K562 (cell line): Measurements from ENCODE around the gene PI4KA. TPM values are rescaled to one million over a fixed set of nuclear protein-coding genes. Genes with fewer than 3 reads are reported as not detected.

Experiments
- ATF3 ChIP-seq, 2 experiments: fragments of 450-650 bp in 1 of 2; sonication (generic) in 1 of 2; formaldehyde crosslinking in 1 of 2; IDR thresholded peaks in 1 of 2; conservative IDR thresholded peaks in 1 of 2; 2 replicates each; pipeline versions ENCODE4 v1.6.1 to v1.8.1; 2016 to 2023; ENCODE audit warnings: mild to moderate bottlenecking in 2 of 2, moderate library complexity in 2 of 2, inconsistent platforms in 1 of 2, missing genetic modification reagents in 1 of 2
- ATF7 ChIP-seq: fragments of 450-650 bp; IDR thresholded peaks from 2 replicates; pipeline ENCODE4 v1.7.1; 2014; ENCODE audit warnings: mild to moderate bottlenecking, moderate library complexity
- CEBPG ChIP-seq, 3 experiments: fragments of 200-800 bp in 1 of 3; sonication (Bioruptor generic) in 1 of 3; sonication (generic) in 1 of 3; formaldehyde crosslinking in 1 of 3; IDR thresholded peaks in 2 of 3; conservative IDR thresholded peaks in 1 of 3; 2 replicates each; pipeline versions ENCODE4 v1.6.1 to v1.8.0; 2016 to 2022; ENCODE audit warnings: missing compliant biosample characterization in 2 of 3, missing genetic modification characterization in 2 of 3, mild to moderate bottlenecking in 1 of 3, missing genetic modification reagents in 1 of 3
- CTBP1 ChIP-seq: fragments of 450-650 bp; IDR thresholded peaks from 2 replicates; pipeline ENCODE4 v1.6.1; 2016; ENCODE audit warnings: borderline replicate concordance
- CTCFL ChIP-seq: IDR thresholded peaks from 2 replicates; pipeline ENCODE4 v1.6.1; 2011; ENCODE audit warnings: borderline replicate concordance, low read depth, mild to moderate bottlenecking, moderate library complexity, low read length; ENCODE audit not compliant: insufficient read depth, poor library complexity, severe bottlenecking
- FOXK2 ChIP-seq, 2 experiments: fragments of 450-650 bp; IDR thresholded peaks in 1 of 2; conservative IDR thresholded peaks in 1 of 2; 2 replicates each; pipeline ENCODE4 v1.6.1; 2016; ENCODE audit warnings: low read depth in 2 of 2, mild to moderate bottlenecking in 1 of 2
- GABPA ChIP-seq: fragments of 200-800 bp; sonication (Bioruptor generic); conservative IDR thresholded peaks from 2 replicates; pipeline ENCODE4 v1.6.1; 2016; ENCODE audit warnings: low read depth, missing genetic modification characterization, missing compliant biosample characterization
- HMGN3 ChIP-seq: IDR thresholded peaks from 2 replicates; pipeline ENCODE4 v1.6.1; 2011; ENCODE audit warnings: borderline replicate concordance, low read depth, mild to moderate bottlenecking, mixed read lengths, low read length; ENCODE audit not compliant: insufficient read length; ENCODE audit errors: extremely low read depth
- JUN ChIP-seq, 2 experiments: sonication (generic) in 1 of 2; formaldehyde crosslinking in 1 of 2; IDR thresholded peaks; 2 replicates each; pipeline versions ENCODE4 v1.6.1 to v1.8.0; 2012 to 2022; ENCODE audit warnings: borderline replicate concordance in 2 of 2, mild to moderate bottlenecking in 2 of 2, improper control_type of control experiment in 1 of 2, low read depth in 1 of 2, low read length in 1 of 2, missing genetic modification reagents in 1 of 2
- MAFF ChIP-seq: IDR thresholded peaks from 2 replicates; pipeline ENCODE4 v1.6.1; 2012; ENCODE audit warnings: low read length, improper control_type of control experiment
- MED1 ChIP-seq: sonication (generic); formaldehyde crosslinking; IDR thresholded peaks from 2 replicates; pipeline ENCODE4 v1.8.1; 2023; ENCODE audit warnings: missing genetic modification reagents, borderline replicate concordance
- MEIS2 ChIP-seq: fragments of 450-650 bp; IDR thresholded peaks from 2 replicates; pipeline ENCODE4 v1.6.1; 2014; ENCODE audit warnings: mild to moderate bottlenecking; ENCODE audit not compliant: partially characterized antibody
- NFIC ChIP-seq: fragments of 450-650 bp; IDR thresholded peaks from 2 replicates; pipeline ENCODE4 v1.6.1; 2017; ENCODE audit warnings: mild to moderate bottlenecking, inconsistent platforms
- NUFIP1 ChIP-seq: fragments of 450-650 bp; IDR thresholded peaks from 2 replicates; pipeline ENCODE4 v1.6.1; 2018; ENCODE audit not compliant: partially characterized antibody
- POLR2B ChIP-seq: fragments of 450-650 bp; IDR thresholded peaks from 2 replicates; pipeline ENCODE4 v1.6.1; 2018; ENCODE audit warnings: low read depth; ENCODE audit not compliant: partially characterized antibody
- SETDB1 ChIP-seq: IDR thresholded peaks from one replicate; pipeline ENCODE4 v1.6.1; 2012; ENCODE audit warnings: low read length, control low read depth, inconsistent platforms
- polyA plus RNA-seq, 8 experiments: library from polyadenylated mRNA; depleted of rRNA in 4 of 8; stranded (reverse) in 5 of 8; unstranded in 3 of 8; fragments of >200 nt; fragmentation: Nextera tagmentation in 2 of 8; fragmentation: Illumina TruSeq in 1 of 8; extraction: Ambion mirVana in 2 of 8; extraction: Trizol in 1 of 8; gene quantifications; 2 replicates each; pipeline versions ENCODE4 v1.2.1 to v1.2.3, GENCODE V29; 2011 to 2014; ENCODE audit warnings: inconsistent platforms in 1 of 8, missing spikeins in 1 of 8
- total RNA-seq, 7 experiments: library from RNA; depleted of rRNA in 6 of 7; stranded (reverse); fragments of >200 nt in 6 of 7; fragmentation: Illumina TruSeq in 2 of 7; extraction: Trizol in 2 of 7; gene quantifications; 2 replicates each; pipeline versions ENCODE4 v1.2.1 to v1.2.3, GENCODE V29; 2011 to 2021; ENCODE audit warnings: low replicate concordance in 1 of 7

Gene PI4KA
- total and polyA plus RNA-seq, 9 of the 15 experiments (the other 6 are each of a cell fraction or from before 2014, with no cell fraction given), result 7.3 to 187 (median 84.7) TPM

- TF ChIP-seq MEIS2 (peak; percentile 69), CTCFL (no peak), HMGN3 (peak; percentile 2), JUN (IDR thresholded peaks at IDR 0.05; ENCODE audit: borderline replicate concordance, low read depth, low read length) (peak; percentile 86), JUN (CRISPR knock-in tag; IDR thresholded peaks at IDR 0.05; ENCODE audit: borderline replicate concordance) (no peak), NUFIP1 (peak; percentile 72), CEBPG (CRISPR knock-in tag; IDR thresholded peaks at IDR 0.05) (peak; percentile 6; the same call in 1 of the 2 replicates), CEBPG (tag; conservative IDR thresholded peaks at IDR 0.05 in 1 of 2, IDR thresholded peaks at IDR 0.05 in 1 of 2) (no peak), NFIC (peak; percentile 98), FOXK2 (conservative IDR thresholded peaks at IDR 0.05 in 1 of 2, IDR thresholded peaks at IDR 0.05 in 1 of 2; ENCODE audit: low read depth in 2 of 2) (0 out of 4 replicates have a peak, but pooled peaks of 1 of the 2 experiments have one; percentile 4), MAFF (peak; percentile 43; the same call in 1 of the 2 replicates), ATF3 (IDR thresholded peaks at IDR 0.05) (peak; percentile 86), ATF3 (CRISPR knock-in tag; conservative IDR thresholded peaks at IDR 0.05) (0 out of 2 replicates have a peak, but pooled peaks have one; percentile 66), SETDB1 (peak; percentile 54), GABPA (tag) (no peak), POLR2B (peak; percentile 2), CTBP1 (peak; percentile 10; the same call in 1 of the 2 replicates), ATF7 (peak; percentile 26; the same call in 1 of the 2 replicates), MED1 (CRISPR knock-in tag) (0 out of 2 replicates have a peak, but pooled peaks have one; percentile 9)
Measured at GRCh38 chr22:20750461-20751184, 108.0 kb downstream of the PI4KA start (continued).
